Stimulated activated CD4-positive, alpha-beta T cell treated with anti-CD3 and anti-CD28 coated beads, Interleukin-12 subunit alpha, Interleukin-12 subunit beta, amount 100 ng/mL, for 4 hours (primary cell): ENCODE measurements around the gene LRRTM3.

Experiments used
- DNase-seq: peaks from one replicate; pipeline ENCODE4 v3.0.0-alpha.2; 2020

Gene LRRTM3

GRCh38 chr10:66925896-66926715 is at the start of gene LRRTM3:
TSS of gene LRRTM3 (plus strand) at chr10:66926036.
- no peak for DNase-seq

GRCh38 chr10:66877361-66877760 is 48.5 kb upstream of the LRRTM3 start:
- no peak for DNase-seq

- no peak for DNase-seq
Observed at GRCh38 chr10:66880292-66880691, 45.5 kb upstream of the LRRTM3 start.

GRCh38 chr10:66880826-66881225 is 45.0 kb upstream of the LRRTM3 start:
- DNase-seq: no peak

GRCh38 chr10:66881814-66882213 is 44.0 kb upstream of the LRRTM3 start:
- DNase-seq: no peak

GRCh38 chr10:66882271-66882670 is 43.6 kb upstream of the LRRTM3 start:
- no peak for DNase-seq

GRCh38 chr10:66886848-66887247 is 39.0 kb upstream of the LRRTM3 start:
- DNase-seq: no peak

GRCh38 chr10:66888237-66888636 is 37.6 kb upstream of the LRRTM3 start:
- DNase-seq: no peak

- no peak for DNase-seq
Observed at GRCh38 chr10:66892871-66893270, 33.0 kb upstream of the LRRTM3 start.

- DNase-seq: no peak
Observed at GRCh38 chr10:66910671-66911070, 15.2 kb upstream of the LRRTM3 start.

- DNase-seq: no peak
Observed at GRCh38 chr10:66916030-66916429, 9.8 kb upstream of the LRRTM3 start.

- no peak for DNase-seq
Observed at GRCh38 chr10:66917104-66917503, 8.7 kb upstream of the LRRTM3 start.

GRCh38 chr10:66919248-66919647 is 6.6 kb upstream of the LRRTM3 start:
- DNase-seq: no peak

GRCh38 chr10:66924674-66925345 is 1.0 kb upstream of the LRRTM3 start:
- no peak for DNase-seq

- no peak for DNase-seq
Observed at GRCh38 chr10:66925373-66925772, 463 bp upstream of the LRRTM3 start.

- DNase-seq: no peak
Observed at GRCh38 chr10:66926841-66927240, 1.0 kb downstream of the LRRTM3 start.

GRCh38 chr10:66927251-66927935 is 1.6 kb downstream of the LRRTM3 start:
- DNase-seq: no peak

- DNase-seq: no peak
Observed at GRCh38 chr10:66927971-66928770, 2.3 kb downstream of the LRRTM3 start.

- no peak for DNase-seq
Observed at GRCh38 chr10:66928776-66929175, 2.9 kb downstream of the LRRTM3 start.

- no peak for DNase-seq
Observed at GRCh38 chr10:66929375-66929774, 3.5 kb downstream of the LRRTM3 start.

- no peak for DNase-seq
Observed at GRCh38 chr10:66931340-66931948, 5.6 kb downstream of the LRRTM3 start.

GRCh38 chr10:66931949-66932343 is 6.1 kb downstream of the LRRTM3 start:
- no peak for DNase-seq

GRCh38 chr10:66934711-66935110 is 8.9 kb downstream of the LRRTM3 start:
- DNase-seq: no peak
